Measurements from ENCODE around the gene FOLR2.
"Not testable (repeated sequence)": the region's sequence is repeated elsewhere in the genome, so short reads cannot be mapped to it uniquely, and the experiment has no call there.

The FOLR2 gene

DNA sequence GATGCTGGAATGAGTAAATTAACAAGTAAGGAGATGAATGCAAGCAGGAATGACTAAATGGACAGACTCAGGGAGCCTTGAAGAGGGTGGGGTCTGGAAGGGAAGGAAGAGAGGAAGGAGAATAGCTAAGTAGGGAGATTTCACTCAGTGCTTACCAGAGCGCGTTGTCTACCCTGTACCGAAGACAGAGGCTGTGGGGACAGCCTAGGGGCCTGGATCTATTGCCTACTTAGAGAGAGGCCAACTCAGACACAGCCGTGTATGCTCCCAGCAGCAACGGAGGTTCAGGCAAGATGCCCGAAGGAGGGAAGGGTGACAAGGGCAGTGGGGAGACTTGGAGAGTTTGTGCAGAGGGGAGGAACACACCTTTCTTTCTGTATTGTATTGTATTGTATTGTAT lies at the start of gene FOLR2:
FOLR2 (plus strand) TSS at position 157 of the 400 bp plus-strand sequence. CDS start 1,791 bp downstream, outside the sequence.
- H3K4me3 ChIP-seq, result no peak within 1 kb of the TSS
- peak within 1 kb of the TSS in 6 of 21 experiments; percentile 6 to 72 (median 26) for H3K27ac ChIP-seq

DNA sequence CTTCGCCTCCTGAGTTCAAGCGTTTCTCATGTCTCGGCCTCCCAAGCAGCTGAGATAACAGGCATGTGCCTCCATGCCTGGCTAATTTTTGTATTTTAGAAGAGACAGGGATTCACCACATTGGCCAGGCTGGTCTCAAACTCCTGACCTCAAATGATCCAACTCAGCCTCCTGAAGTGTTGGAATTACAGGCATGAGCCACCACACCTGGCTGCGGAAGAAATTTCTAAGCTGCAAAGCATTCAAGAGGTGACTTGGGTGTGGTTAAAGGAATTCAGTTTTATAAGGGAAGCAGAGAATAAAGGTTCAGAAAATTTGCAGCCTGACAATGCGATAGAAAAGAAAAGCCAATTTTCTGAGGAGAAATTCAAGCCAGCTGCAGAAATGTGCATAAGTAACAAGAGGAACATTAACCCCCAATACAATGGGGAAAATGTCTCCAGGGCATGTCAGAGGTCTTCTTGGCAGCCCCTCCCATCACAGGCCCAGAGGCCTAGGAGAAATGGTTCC lies 47.5 kb upstream of the FOLR2 start:
- H3K27ac ChIP-seq, H3K4me3 ChIP-seq: not testable (repeated sequence)

GRCh38 chr11:72169754-72170153 lies 46.8 kb upstream of the FOLR2 start:
- H3K4me3 ChIP-seq, H3K27ac ChIP-seq: not testable (repeated sequence)

DNA sequence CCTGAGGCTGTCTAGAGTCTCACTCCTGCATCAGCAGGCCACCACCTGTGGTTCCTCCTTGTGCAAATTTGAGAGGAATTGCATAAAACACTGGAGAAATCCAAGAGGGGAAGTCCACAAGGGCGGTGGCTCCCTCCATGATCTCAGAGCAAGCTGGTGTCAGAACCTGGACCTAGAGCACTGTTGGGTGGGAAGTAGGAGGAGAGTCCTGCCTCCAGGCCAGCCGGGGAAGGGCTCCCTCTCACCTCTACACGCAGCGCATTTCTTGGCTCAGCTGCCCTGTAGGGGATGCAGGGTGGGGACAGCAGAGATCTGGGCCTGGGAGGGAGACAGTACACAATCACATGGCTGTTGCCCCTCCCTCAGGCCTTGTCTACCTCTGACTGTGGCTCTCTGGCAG lies 44.6 kb upstream of the FOLR2 start:
- H3K4me3 ChIP-seq, H3K27ac ChIP-seq: not testable (repeated sequence)

DNA sequence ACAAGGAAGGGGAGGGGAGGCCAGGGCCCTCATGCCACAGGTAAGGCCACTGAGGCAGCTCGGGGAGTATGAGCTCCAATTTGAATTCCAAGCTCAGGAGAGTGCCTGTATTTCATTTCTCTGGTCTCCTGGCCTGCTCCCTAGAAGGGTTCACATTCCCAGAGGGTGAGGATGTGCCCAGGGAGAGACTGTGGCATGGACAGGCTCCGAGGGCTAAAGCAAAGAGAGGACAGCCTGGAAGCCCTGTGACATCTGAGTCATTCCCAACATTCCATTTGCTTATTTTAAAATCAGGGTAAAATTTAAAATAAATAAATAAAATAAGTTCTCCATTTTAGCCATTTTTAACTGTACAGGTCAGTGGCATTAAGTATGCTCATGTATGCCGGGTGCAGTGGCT lies 43.3 kb upstream of the FOLR2 start:
- Histone ChIP-seq H3K4me3 (no peak overlapping the region), H3K27ac (no peak overlapping the region)

- Histone ChIP-seq H3K27ac (no peak overlapping the region), H3K4me3 (no peak overlapping the region)
These were observed 42.1 kb upstream of the FOLR2 start for GRCh38 chr11:72174302-72175070.

DNA sequence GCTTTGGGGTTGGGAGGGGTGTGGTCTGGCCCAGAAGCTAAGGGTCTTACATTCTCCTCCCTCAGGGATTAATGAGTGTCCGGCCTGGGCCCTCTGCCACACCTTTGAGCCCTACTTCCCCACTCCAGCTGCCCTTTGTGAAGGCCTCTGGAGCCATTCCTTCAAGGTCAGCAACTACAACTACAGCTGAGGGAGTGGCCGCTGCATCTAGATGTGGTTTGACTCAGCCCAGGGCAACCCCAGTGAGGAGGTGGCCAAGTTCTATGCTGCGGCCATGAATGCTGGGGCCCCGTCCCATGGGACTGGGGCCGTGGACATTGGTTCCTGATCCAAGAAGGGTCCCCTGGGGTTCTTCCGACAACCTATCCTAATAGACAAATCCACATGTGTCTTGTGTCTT lies 38.9 kb upstream of the FOLR2 start:
- Histone ChIP-seq H3K27ac (no peak overlapping the region), H3K4me3 (no peak overlapping the region)

GRCh38 chr11:72179049-72179803 lies 37.4 kb upstream of the FOLR2 start:
- H3K27ac ChIP-seq, result no peak overlapping the region
- H3K4me3 ChIP-seq, result no peak overlapping the region

DNA sequence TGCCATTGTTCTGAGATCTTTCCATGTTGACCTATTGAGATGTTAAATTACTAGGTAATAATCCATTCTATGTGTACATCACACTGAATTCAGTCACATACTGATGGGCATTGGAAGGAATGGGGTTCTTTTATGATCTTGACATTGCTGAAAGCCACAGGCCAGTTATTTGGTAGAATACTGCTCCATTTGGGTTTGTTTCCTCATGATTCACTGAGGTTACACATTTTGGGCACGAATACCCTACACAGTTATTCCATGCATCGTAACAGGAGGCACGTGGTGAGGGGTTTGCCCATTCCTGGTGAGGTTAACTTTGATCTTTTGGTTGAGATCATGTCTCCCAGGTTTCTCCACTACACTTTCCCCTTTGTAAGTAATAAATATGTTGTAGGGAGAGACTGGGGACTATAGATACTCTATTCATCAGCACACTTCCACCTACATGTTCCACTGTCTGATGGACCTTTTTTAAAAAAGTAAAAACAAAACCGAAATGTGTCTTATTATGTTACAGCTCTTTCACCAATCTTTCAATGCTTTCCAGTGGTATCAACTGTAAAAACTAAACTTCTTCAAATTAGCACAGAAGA lies 36.7 kb upstream of the FOLR2 start:
- Histone ChIP-seq H3K27ac (peak overlapping the region in 2 of 21 experiments; percentile 18 to 81), H3K4me3 (no peak overlapping the region)

DNA sequence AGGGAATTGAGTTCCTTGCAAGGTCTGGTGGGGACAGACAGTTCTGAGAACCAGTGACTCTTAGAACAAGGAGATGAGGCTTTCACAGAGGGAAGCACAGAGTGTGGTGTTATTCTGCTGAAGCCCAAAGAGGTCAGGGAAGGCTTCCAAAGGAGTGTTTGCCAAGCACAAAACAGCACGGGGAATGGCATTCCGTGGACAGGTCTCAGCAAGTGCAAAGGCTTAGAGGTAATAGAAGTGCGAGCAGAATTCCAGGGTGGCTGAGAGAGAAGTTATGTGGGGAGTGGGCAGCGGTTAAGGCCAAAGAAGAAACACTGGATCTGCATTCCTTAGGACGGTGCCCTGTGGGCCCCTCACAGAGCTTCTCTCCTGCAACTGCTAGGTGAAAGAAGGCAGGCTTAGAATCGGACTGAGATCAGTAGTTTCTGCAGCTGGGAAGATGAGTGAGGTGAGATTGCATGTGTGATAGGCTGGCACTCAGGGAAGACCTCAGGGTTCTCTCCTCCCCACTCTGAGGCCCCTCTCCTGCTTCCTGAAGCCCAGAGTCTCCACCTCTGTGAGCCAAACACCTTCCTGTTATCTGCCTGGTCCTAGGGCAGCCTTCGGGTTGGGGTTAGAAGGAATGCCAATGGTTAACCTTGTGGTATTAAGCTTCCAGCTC lies 35.6 kb upstream of the FOLR2 start:
- peak overlapping the region in 5 of 21 experiments; percentile 10 to 81 (median 63) for H3K27ac ChIP-seq

DNA sequence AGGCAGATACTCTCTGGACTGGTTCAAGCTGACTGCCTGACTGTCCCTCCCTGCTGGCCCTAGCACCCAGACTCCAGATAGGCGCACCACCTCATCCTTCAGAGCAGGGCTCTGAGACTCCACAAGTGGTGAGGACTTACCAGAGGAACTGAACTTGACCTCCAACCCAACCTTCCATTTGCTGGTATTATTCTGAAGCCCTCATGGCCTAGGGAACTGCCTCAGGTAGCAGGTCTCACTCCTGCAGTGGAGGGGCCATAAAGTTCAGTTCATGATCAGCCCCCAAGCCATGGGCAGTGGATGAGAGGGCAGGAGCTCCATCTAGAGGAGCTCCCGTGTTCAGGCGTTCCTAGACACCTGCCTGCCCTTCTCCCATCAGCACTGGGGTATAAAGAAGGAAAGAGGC lies 35.0 kb upstream of the FOLR2 start:
- not testable (repeated sequence) for H3K4me3 ChIP-seq
- H3K27ac ChIP-seq, result peak overlapping the region in 6 of 21 experiments; percentile 10 to 80 (median 38)

More for the DNA sequence above, 35.6 kb upstream of the FOLR2 start:
- H3K4me3 ChIP-seq, result not testable (repeated sequence)

DNA sequence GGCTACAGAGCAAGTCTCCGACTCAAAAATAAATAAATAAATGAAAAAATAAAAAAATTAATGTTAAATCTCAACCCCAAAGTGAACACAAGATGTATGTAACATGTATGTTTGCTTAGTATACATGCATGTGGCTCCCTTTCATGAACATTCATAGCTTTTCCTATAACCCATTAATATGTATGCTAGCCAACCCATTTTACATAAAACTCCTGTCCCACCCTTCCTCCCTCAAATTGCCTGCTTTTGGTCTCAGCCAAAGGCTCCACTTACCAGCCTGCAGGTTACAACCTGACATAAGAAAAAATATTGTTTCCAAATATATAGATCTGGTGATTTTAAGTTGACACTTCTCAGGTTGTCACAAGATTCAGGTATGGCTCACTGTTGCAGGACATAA lies 28.3 kb upstream of the FOLR2 start:
- Histone ChIP-seq H3K4me3 (no peak overlapping the region), H3K27ac (no peak overlapping the region)

DNA sequence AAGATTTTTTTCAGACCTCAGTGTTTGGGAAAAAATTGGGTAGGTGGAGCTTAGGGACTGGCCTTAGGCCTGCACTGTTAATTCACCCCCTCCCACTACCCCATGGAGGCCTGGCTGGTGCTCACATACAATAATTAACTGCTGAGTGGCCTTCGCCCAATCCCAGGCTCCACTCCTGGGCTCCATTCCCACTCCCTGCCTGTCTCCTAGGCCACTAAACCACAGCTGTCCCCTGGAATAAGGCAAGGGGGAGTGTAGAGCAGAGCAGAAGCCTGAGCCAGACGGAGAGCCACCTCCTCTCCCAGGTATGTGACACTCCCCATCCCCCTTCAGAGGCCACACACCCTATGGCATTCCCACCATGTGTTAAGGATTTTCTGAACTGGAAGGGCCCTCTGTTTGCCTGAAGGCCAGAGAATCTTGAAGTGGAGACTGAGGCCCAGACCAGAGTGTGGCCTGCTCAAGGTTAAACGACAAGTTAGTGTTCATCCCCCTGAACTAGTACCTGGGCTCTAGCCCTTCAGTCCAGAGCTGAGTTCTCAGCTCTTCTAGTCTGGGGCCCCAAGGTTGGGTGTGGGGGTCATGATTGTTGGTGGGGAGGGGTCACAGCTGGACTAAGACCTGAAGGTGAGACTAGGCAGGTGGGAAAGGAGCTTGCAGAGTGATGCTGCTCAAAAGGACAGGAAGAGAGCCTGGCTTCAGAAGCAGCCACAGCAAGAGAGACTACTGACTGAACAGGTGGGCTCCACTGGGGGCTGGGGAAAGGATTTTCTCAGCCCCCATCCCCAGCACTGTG lies 26.9 kb upstream of the FOLR2 start:
- H3K27ac ChIP-seq, result peak overlapping the region in 1 of 21 experiments; percentile 10
- H3K4me3 ChIP-seq, result no peak overlapping the region

DNA sequence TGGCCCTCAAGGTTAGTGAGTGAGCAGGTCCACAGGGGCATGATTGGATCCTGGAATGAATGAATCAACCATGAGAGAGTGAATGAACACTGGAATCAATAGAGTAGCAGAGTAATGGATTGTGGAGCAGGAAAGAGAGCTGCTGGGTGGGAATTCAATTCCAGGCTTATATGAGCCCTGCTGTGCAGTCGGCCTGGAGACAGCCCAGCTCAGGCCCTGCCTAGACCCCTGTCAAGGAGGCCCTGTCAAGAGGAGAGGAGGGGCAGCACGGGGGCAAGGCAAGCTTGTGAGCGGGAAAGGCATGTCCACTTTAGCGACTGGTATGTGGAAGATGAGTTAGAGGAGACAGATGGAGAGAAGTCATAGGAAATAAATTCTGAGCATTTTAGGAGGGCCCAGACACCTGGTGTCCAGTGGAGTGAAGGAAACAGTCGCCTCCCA lies 25.9 kb upstream of the FOLR2 start:
- H3K27ac ChIP-seq, result no peak overlapping the region
- H3K4me3 ChIP-seq, result no peak overlapping the region

DNA sequence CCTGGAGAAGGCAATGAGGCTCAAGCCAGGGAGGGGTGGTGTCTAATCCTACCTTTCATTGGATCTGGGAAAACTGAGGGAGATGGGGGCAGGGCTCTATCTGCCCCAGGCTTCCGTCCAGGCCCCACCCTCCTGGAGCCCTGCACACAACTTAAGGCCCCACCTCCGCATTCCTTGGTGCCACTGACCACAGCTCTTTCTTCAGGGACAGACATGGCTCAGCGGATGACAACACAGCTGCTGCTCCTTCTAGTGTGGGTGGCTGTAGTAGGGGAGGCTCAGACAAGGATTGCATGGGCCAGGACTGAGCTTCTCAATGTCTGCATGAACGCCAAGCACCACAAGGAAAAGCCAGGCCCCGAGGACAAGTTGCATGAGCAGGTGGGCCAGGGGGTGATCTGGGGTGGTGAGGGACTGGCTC lies 24.6 kb upstream of the FOLR2 start, which contains the start of gene FOLR1:
FOLR1 (plus strand) TSS at position 180 of the 421 bp plus-strand sequence; CDS start at position 214, 34 bp downstream.
- H3K27ac ChIP-seq, result no peak within 1 kb of the TSS

DNA sequence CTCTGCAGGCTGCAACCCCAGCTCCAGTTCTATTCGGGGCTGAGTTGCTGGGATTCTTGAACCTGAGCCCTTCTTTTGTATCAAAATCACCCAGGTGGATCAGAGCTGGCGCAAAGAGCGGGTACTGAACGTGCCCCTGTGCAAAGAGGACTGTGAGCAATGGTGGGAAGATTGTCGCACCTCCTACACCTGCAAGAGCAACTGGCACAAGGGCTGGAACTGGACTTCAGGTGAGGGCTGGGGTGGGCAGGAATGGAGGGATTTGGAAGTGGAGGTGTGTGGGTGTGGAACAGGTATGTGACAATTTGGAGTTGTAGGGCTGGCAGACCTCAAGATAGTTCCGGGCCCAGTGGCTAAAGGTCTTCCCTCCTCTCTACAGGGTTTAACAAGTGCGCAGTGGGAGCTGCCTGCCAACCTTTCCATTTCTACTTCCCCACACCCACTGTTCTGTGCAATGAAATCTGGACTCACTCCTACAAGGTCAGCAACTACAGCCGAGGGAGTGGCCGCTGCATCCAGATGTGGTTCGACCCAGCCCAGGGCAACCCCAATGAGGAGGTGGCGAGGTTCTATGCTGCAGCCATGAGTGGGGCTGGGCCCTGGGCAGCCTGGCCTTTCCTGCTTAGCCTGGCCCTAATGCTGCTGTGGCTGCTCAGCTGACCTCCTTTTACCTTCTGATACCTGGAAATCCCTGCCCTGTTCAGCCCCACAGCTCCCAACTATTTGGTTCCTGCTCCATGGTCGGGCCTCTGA lies 20.9 kb upstream of the FOLR2 start:
- Histone ChIP-seq H3K4me3 (no peak overlapping the region), H3K27ac (no peak overlapping the region)

More for the DNA sequence above, 24.6 kb upstream of the FOLR2 start, which contains the start of gene FOLR1:
- no peak within 1 kb of the TSS for H3K4me3 ChIP-seq

DNA sequence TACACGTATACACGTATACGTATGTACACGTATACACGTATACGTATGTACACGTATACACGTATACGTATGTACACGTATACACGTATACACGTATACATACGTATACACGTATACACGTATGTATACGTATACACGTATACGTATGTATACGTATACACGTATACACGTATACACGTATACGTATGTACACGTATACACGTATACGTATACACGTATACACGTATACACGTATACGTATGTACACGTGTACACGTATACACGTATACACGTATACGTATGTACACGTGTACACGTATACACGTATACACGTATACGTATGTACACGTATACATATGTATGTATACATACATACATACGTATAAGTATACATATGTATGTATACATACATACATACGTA lies 15.1 kb upstream of the FOLR2 start:
- H3K27ac ChIP-seq, H3K4me3 ChIP-seq: not testable (repeated sequence)

DNA sequence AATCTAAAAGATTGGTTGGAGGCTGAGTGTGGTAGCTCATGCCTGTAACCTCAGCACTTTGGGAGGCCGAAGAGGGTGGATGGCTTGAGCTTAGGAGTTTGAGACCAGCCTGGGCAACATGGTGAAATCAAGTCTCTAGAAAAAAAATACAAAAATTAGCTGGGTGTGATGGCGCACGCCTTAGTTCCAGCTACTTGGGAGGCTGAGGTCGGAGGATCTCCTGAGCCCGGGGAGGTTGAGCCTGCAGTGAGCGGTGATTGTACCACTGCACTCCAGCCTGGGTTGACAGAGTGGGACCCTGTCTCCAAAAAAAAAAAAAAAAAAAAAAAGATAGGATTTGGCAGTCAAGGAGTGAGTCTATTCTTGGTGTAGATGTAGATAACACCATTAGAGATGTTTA lies 14.0 kb upstream of the FOLR2 start:
- H3K4me3 ChIP-seq, result no peak overlapping the region
- no peak overlapping the region for H3K27ac ChIP-seq
